ENCODE data around the gene RSRC1. TPM values are rescaled to one million over a fixed set of nuclear protein-coding genes. Genes with fewer than 3 reads are reported as not detected.
"Not testable (repeated sequence)": the region's sequence is repeated elsewhere in the genome, so short reads cannot be mapped to it uniquely, and the experiment has no call there.

Gene RSRC1
- total and polyA plus RNA-seq, 5 donors from 2014 or later, result 25.8 to 35.7 (median 30.1) TPM

DNA sequence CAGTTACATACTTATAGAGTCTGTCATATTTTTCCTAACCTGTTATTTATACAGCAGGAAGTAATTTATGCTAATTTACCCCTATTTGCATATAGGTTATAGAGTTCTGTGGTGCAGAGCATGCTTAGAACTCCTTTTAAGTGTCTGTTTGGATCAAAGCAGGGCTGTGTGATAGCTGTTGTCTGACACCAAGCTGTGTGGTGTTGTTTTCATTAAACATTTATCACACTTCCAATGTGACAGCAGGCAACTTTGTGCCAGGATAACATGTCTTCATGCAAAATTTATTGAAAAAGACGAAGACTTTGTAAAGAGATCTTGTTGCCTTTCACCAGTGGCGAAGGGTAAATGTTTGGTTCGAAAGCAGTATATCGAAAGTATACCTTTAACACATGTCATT is 100.2 kb downstream of the RSRC1 start:
- Histone ChIP-seq H3K4me3 (ENCODE audit: low read depth, low read length) (no peak overlapping the region), H3K4me1 (ENCODE audit: control insufficient read depth, insufficient read depth, low read length, poor library complexity, severe bottlenecking) (no peaks in the 10 kb centered on the region), H3K27ac (ENCODE audit: insufficient read depth, low read length, poor library complexity, severe bottlenecking) (no peak overlapping the region), H3K27me3 (ENCODE audit: control insufficient read depth, insufficient read depth, low read length) (no peaks in the 10 kb centered on the region), H3K36me3 (ENCODE audit: control insufficient read depth, insufficient read depth, low read length) (peaks cover 7% of the 10 kb centered on the region), H3K9me3 (ENCODE audit: control insufficient read depth in 2 of 2, low read length in 2 of 2) (no peaks in the 10 kb centered on the region)
- Mint-ChIP-seq H3K4me1 (peaks cover 0 to 11% (median 10%) of the 10 kb centered on the region in 4 donors), H3K27ac (no peak overlapping the region), H3K4me3 (no peak overlapping the region), H3K9me3 (peaks cover 0 to 3% (median 0%) of the 10 kb centered on the region in 7 donors), H3K27me3 (no peaks in the 10 kb centered on the region), H3K36me3 (peaks cover 24% of the 10 kb centered on the region)
- DNase-seq (no peak), ATAC-seq (ENCODE audit: low read depth in 2 of 2) (no peak)

DNA sequence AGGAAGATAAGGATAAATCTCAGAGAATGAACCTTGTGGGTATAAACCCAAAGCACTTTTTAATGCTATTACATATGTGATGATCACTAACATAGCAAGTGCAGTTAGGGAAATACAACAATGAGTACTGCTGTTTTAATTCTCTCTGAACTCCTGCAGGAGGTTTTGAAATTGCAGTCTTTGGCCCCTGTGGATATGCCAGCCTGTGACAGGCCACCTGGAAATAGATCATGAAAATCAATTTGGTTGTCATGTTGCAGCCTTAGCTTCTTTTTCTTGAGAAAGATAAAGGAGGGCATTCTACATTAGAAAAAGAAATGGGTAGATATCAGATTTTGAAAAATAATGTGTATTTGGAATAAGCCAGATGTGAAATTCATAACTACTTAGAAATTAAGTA is 103.6 kb downstream of the RSRC1 start:
- Mint-ChIP-seq H3K27ac (peak overlapping the region in 1 of 3 donors; percentile 23), H3K36me3 (peaks cover 23% of the 10 kb centered on the region), H3K27me3 (no peaks in the 10 kb centered on the region), H3K4me1 (peaks cover 3 to 11% (median 6%) of the 10 kb centered on the region in 4 donors), H3K9me3 (peaks cover 0 to 4% (median 0%) of the 10 kb centered on the region in 7 donors), H3K4me3 (no peak overlapping the region)
- no peak overlapping the region for H3K27ac ChIP-seq (ENCODE audit: insufficient read depth, low read length, poor library complexity, severe bottlenecking)
- H3K9me3 ChIP-seq (ENCODE audit: control insufficient read depth in 2 of 2, low read length in 2 of 2), result no peaks in the 10 kb centered on the region
- H3K36me3 ChIP-seq (ENCODE audit: control insufficient read depth, insufficient read depth, low read length), result peaks cover 7% of the 10 kb centered on the region
- no peak overlapping the region for H3K4me3 ChIP-seq (ENCODE audit: low read depth, low read length)
- ATAC-seq (ENCODE audit: low read depth in 2 of 2) (no peak), DNase-seq (no peak)
- no peaks in the 10 kb centered on the region for H3K27me3 ChIP-seq (ENCODE audit: control insufficient read depth, insufficient read depth, low read length)
- no peaks in the 10 kb centered on the region for H3K4me1 ChIP-seq (ENCODE audit: control insufficient read depth, insufficient read depth, low read length, poor library complexity, severe bottlenecking)

- no peaks in the 10 kb centered on the region for H3K4me1 ChIP-seq (ENCODE audit: control insufficient read depth, insufficient read depth, low read length, poor library complexity, severe bottlenecking)
- no peak overlapping the region for H3K4me3 ChIP-seq (ENCODE audit: low read depth, low read length)
- Mint-ChIP-seq H3K36me3 (peaks cover 20% of the 10 kb centered on the region), H3K4me3 (no peak overlapping the region), H3K9me3 (peaks cover 0 to 4% (median 0%) of the 10 kb centered on the region in 7 donors), H3K27me3 (no peaks in the 10 kb centered on the region), H3K4me1 (peaks cover under 1 to 8% (median 5%) of the 10 kb centered on the region in 4 donors), H3K27ac (no peak overlapping the region)
- H3K27me3 ChIP-seq (ENCODE audit: control insufficient read depth, insufficient read depth, low read length), result no peaks in the 10 kb centered on the region
- peaks cover 3% of the 10 kb centered on the region for H3K36me3 ChIP-seq (ENCODE audit: control insufficient read depth, insufficient read depth, low read length)
- no peak for DNase-seq
- no peak for ATAC-seq (ENCODE audit: low read depth in 2 of 2)
- no peaks in the 10 kb centered on the region for H3K9me3 ChIP-seq (ENCODE audit: control insufficient read depth in 2 of 2, low read length in 2 of 2)
- H3K27ac ChIP-seq (ENCODE audit: insufficient read depth, low read length, poor library complexity, severe bottlenecking), result no peak overlapping the region
Observed at GRCh38 chr3:158217992-158218391, 108.1 kb downstream of the RSRC1 start.

GRCh38 chr3:158220575-158220974 is 110.7 kb downstream of the RSRC1 start:
- H3K9me3 Mint-ChIP-seq, result peaks cover 0 to 2% (median 0%) of the 10 kb centered on the region in 7 donors
- Histone ChIP-seq H3K36me3 (ENCODE audit: control insufficient read depth, insufficient read depth, low read length) (peaks cover 3% of the 10 kb centered on the region), H3K27me3 (ENCODE audit: control insufficient read depth, insufficient read depth, low read length) (no peaks in the 10 kb centered on the region), H3K9me3 (ENCODE audit: control insufficient read depth in 2 of 2, low read length in 2 of 2) (no peaks in the 10 kb centered on the region), H3K27ac (ENCODE audit: insufficient read depth, low read length, poor library complexity, severe bottlenecking) (no peak overlapping the region), H3K4me1 (ENCODE audit: control insufficient read depth, insufficient read depth, low read length, poor library complexity, severe bottlenecking) (no peaks in the 10 kb centered on the region), H3K4me3 (ENCODE audit: low read depth, low read length) (no peak overlapping the region)
- DNase-seq (no peak), ATAC-seq (ENCODE audit: low read depth in 2 of 2) (no peak)
- no peaks in the 10 kb centered on the region for H3K27me3 Mint-ChIP-seq
- H3K36me3 Mint-ChIP-seq, result peaks cover 13% of the 10 kb centered on the region
- H3K4me1 Mint-ChIP-seq, result peaks cover 2 to 9% (median 8%) of the 10 kb centered on the region in 4 donors
- H3K4me3 Mint-ChIP-seq, result no peak overlapping the region
- H3K27ac Mint-ChIP-seq, result no peak overlapping the region

DNA sequence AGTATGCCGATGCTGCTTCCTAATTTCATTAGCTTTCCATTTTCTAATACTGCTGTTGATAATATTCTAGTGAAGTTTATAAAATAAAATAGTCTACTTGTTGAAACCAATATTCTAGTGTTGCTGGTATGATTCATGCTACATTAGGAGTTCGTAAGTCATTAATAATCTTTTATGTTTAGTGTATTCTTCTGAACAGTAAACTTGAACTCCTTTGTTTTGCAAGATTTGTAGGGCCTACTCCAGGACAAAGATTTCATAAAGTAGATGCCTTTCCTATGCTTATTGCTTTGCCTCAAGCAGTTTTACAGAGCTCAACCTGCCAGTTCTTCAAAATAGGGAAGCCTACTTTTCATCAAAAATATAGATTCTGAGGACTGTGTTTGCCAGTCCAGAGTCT is 111.5 kb downstream of the RSRC1 start:
- no peaks in the 10 kb centered on the region for H3K9me3 ChIP-seq (ENCODE audit: control insufficient read depth in 2 of 2, low read length in 2 of 2)
- no peak for DNase-seq
- no peak for ATAC-seq (ENCODE audit: low read depth in 2 of 2)
- H3K4me1 ChIP-seq (ENCODE audit: control insufficient read depth, insufficient read depth, low read length, poor library complexity, severe bottlenecking), result no peaks in the 10 kb centered on the region
- Mint-ChIP-seq H3K4me3 (no peak overlapping the region), H3K9me3 (peaks cover 0 to 2% (median 0%) of the 10 kb centered on the region in 7 donors), H3K27ac (no peak overlapping the region), H3K27me3 (no peaks in the 10 kb centered on the region), H3K36me3 (peaks cover 16% of the 10 kb centered on the region), H3K4me1 (peaks cover 2 to 10% (median 9%) of the 10 kb centered on the region in 4 donors)
- H3K36me3 ChIP-seq (ENCODE audit: control insufficient read depth, insufficient read depth, low read length), result peaks cover 3% of the 10 kb centered on the region
- H3K27ac ChIP-seq (ENCODE audit: insufficient read depth, low read length, poor library complexity, severe bottlenecking), result no peak overlapping the region
- H3K27me3 ChIP-seq (ENCODE audit: control insufficient read depth, insufficient read depth, low read length), result no peaks in the 10 kb centered on the region
- no peak overlapping the region for H3K4me3 ChIP-seq (ENCODE audit: low read depth, low read length)

GRCh38 chr3:158226429-158226828 is 116.5 kb downstream of the RSRC1 start:
- Histone ChIP-seq H3K9me3 (ENCODE audit: control insufficient read depth in 2 of 2, low read length in 2 of 2) (no peaks in the 10 kb centered on the region), H3K36me3 (ENCODE audit: control insufficient read depth, insufficient read depth, low read length) (no peaks in the 10 kb centered on the region), H3K27ac (ENCODE audit: insufficient read depth, low read length, poor library complexity, severe bottlenecking) (no peak overlapping the region), H3K27me3 (ENCODE audit: control insufficient read depth, insufficient read depth, low read length) (no peaks in the 10 kb centered on the region), H3K4me3 (ENCODE audit: low read depth, low read length) (no peak overlapping the region), H3K4me1 (ENCODE audit: control insufficient read depth, insufficient read depth, low read length, poor library complexity, severe bottlenecking) (no peaks in the 10 kb centered on the region)
- DNase-seq (no peak), ATAC-seq (ENCODE audit: low read depth in 2 of 2) (no peak)
- Mint-ChIP-seq H3K27me3 (no peaks in the 10 kb centered on the region), H3K27ac (no peak overlapping the region), H3K4me1 (peaks cover 2 to 13% (median 7%) of the 10 kb centered on the region in 4 donors), H3K36me3 (peaks cover 22% of the 10 kb centered on the region), H3K4me3 (no peak overlapping the region), H3K9me3 (no peaks in the 10 kb centered on the region)

- not testable (repeated sequence) for H3K4me1 ChIP-seq (ENCODE audit: control insufficient read depth, insufficient read depth, low read length, poor library complexity, severe bottlenecking); H3K36me3 ChIP-seq (ENCODE audit: control insufficient read depth, insufficient read depth, low read length); H3K27me3 Mint-ChIP-seq; ATAC-seq (ENCODE audit: low read depth in 2 of 2); H3K4me3 ChIP-seq (ENCODE audit: low read depth, low read length); H3K9me3 Mint-ChIP-seq; H3K4me1 Mint-ChIP-seq; H3K27ac Mint-ChIP-seq; H3K27me3 ChIP-seq (ENCODE audit: control insufficient read depth, insufficient read depth, low read length); DNase-seq; H3K9me3 ChIP-seq (ENCODE audit: control insufficient read depth in 2 of 2, low read length in 2 of 2); H3K4me3 Mint-ChIP-seq; H3K27ac ChIP-seq (ENCODE audit: insufficient read depth, low read length, poor library complexity, severe bottlenecking)
- peaks cover 18% of the 10 kb centered on the region for H3K36me3 Mint-ChIP-seq
Observed at GRCh38 chr3:158228942-158229341, 119.1 kb downstream of the RSRC1 start.

DNA sequence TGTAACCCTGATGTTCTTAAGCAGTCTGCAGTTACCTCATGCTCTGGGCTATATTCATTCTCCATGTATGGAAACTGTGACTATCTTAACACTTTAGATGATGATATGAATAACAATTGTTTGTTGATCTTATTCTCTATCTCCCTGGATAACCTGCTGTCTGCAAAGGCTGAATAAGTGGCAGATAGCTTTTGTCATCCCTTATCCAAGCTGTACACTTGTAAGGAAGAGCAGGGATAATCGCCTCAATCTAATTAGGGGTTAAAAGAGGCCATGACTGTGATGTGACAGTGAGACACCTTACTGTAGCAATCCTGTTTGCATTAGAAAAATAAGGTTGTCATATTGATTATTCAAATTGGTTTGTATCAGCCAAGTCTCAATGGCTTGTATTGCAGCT is 123.9 kb downstream of the RSRC1 start:
- Histone ChIP-seq H3K9me3 (ENCODE audit: control insufficient read depth in 2 of 2, low read length in 2 of 2) (no peaks in the 10 kb centered on the region), H3K4me3 (ENCODE audit: low read depth, low read length) (no peak overlapping the region), H3K4me1 (ENCODE audit: control insufficient read depth, insufficient read depth, low read length, poor library complexity, severe bottlenecking) (no peaks in the 10 kb centered on the region), H3K27me3 (ENCODE audit: control insufficient read depth, insufficient read depth, low read length) (no peaks in the 10 kb centered on the region), H3K27ac (ENCODE audit: insufficient read depth, low read length, poor library complexity, severe bottlenecking) (no peak overlapping the region), H3K36me3 (ENCODE audit: control insufficient read depth, insufficient read depth, low read length) (no peaks in the 10 kb centered on the region)
- Mint-ChIP-seq H3K27ac (peak overlapping the region in 1 of 3 donors; percentile 26), H3K27me3 (no peaks in the 10 kb centered on the region), H3K9me3 (peaks cover 0 to 6% (median under 1%) of the 10 kb centered on the region in 7 donors), H3K4me1 (peaks cover 0 to 8% (median under 1%) of the 10 kb centered on the region in 4 donors), H3K4me3 (no peak overlapping the region), H3K36me3 (peaks cover 33% of the 10 kb centered on the region)
- ATAC-seq (ENCODE audit: low read depth in 2 of 2) (no peak), DNase-seq (no peak)
